Choroid plexus epithelial cell (primary cell): ENCODE data around the gene SEPTIN1.
A peak's percentile ranks its signal among the peaks of the same experiment; 100 is the strongest.

Experiments used
- DNase-seq: peaks from one replicate; pipeline ENCODE4 v3.0.0-alpha.2; 2010; ENCODE audit warnings: low read depth
- H3K4me3 ChIP-seq: 2 replicates; pipeline ENCODE4 v1.5.1; 2011; ENCODE audit warnings: low read depth, mild to moderate bottlenecking, control low read depth, low read length, moderate library complexity
- CTCF ChIP-seq: conservative IDR thresholded peaks from 2 replicates; pipeline ENCODE4 v1.5.1; 2011; ENCODE audit warnings: low read depth, mild to moderate bottlenecking, control low read depth, inconsistent platforms, low read length, moderate library complexity

Gene SEPTIN1

GRCh38 chr16:30358990-30359870 is 23.1 kb downstream of the SEPTIN1 start:
- no peak overlapping the region for H3K4me3 ChIP-seq

GRCh38 chr16:30358577-30358936 is 23.8 kb downstream of the SEPTIN1 start:
- no peak for DNase-seq
- H3K4me3 ChIP-seq = no peak overlapping the region
- TF ChIP-seq CTCF = no peak

More at GRCh38 chr16:30358990-30359870, 23.1 kb downstream of the SEPTIN1 start:
- TF ChIP-seq CTCF = no peak
- DNase-seq = no peak

- no peak for TF ChIP-seq CTCF
- no peak for DNase-seq
- H3K4me3 ChIP-seq = no peak overlapping the region
These were observed 24.4 kb downstream of the SEPTIN1 start for GRCh38 chr16:30357715-30358576.

GRCh38 chr16:30357085-30357714 is 25.2 kb downstream of the SEPTIN1 start:
- no peak for DNase-seq
- no peak for TF ChIP-seq CTCF
- no peak overlapping the region for H3K4me3 ChIP-seq

GRCh38 chr16:30356401-30357084 is 25.8 kb downstream of the SEPTIN1 start:
- TF ChIP-seq CTCF = no peak
- no peak overlapping the region for H3K4me3 ChIP-seq

GRCh38 chr16:30355954-30356308 is 26.4 kb downstream of the SEPTIN1 start:
- DNase-seq = no peak
- no peak for TF ChIP-seq CTCF
- H3K4me3 ChIP-seq = peak overlapping the region; percentile 98

More at GRCh38 chr16:30356401-30357084, 25.8 kb downstream of the SEPTIN1 start:
- DNase-seq = no peak
